ENCODE results near the gene TSHZ2.

DNA sequence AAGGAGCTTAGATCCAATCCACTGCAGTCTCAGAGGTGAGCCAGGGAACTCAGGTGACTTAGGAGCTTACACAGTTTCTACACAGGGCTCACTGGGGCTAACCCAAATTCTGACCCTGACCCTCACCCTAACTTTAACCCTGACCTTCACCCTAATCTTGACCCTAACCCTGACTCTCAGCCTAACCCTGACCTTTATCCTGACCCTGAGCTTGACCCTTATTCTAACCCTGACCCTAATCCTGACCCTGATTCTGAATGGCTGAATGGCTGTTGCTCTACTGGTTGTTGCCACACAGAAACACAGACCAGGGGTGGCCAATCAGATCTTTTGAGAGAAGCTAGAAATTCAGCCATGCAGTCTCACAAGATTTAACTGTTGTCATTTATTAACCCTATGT is 180.1 kb downstream of the TSHZ2 start:
- TF ChIP-seq, protein P1, sequence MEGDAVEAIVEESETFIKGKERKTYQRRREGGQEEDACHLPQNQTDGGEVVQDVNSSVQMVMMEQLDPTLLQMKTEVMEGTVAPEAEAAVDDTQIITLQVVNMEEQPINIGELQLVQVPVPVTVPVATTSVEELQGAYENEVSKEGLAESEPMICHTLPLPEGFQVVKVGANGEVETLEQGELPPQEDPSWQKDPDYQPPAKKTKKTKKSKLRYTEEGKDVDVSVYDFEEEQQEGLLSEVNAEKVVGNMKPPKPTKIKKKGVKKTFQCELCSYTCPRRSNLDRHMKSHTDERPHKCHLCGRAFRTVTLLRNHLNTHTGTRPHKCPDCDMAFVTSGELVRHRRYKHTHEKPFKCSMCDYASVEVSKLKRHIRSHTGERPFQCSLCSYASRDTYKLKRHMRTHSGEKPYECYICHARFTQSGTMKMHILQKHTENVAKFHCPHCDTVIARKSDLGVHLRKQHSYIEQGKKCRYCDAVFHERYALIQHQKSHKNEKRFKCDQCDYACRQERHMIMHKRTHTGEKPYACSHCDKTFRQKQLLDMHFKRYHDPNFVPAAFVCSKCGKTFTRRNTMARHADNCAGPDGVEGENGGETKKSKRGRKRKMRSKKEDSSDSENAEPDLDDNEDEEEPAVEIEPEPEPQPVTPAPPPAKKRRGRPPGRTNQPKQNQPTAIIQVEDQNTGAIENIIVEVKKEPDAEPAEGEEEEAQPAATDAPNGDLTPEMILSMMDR (IDR thresholded peaks at IDR 0.05), result no peak
- TF ChIP-seq, protein P2, sequence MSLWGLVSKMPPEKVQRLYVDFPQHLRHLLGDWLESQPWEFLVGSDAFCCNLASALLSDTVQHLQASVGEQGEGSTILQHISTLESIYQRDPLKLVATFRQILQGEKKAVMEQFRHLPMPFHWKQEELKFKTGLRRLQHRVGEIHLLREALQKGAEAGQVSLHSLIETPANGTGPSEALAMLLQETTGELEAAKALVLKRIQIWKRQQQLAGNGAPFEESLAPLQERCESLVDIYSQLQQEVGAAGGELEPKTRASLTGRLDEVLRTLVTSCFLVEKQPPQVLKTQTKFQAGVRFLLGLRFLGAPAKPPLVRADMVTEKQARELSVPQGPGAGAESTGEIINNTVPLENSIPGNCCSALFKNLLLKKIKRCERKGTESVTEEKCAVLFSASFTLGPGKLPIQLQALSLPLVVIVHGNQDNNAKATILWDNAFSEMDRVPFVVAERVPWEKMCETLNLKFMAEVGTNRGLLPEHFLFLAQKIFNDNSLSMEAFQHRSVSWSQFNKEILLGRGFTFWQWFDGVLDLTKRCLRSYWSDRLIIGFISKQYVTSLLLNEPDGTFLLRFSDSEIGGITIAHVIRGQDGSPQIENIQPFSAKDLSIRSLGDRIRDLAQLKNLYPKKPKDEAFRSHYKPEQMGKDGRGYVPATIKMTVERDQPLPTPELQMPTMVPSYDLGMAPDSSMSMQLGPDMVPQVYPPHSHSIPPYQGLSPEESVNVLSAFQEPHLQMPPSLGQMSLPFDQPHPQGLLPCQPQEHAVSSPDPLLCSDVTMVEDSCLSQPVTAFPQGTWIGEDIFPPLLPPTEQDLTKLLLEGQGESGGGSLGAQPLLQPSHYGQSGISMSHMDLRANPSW (CRISPR knock-in tag; conservative IDR thresholded peaks at IDR 0.05; ENCODE audit: low read depth), result no peak
- TF ChIP-seq PRRX2 (CRISPR knock-in tag; IDR thresholded peaks at IDR 0.05) (no peak), TEAD4 (CRISPR knock-in tag; IDR thresholded peaks at IDR 0.05) (no peak), MXD4 (CRISPR knock-in tag; IDR thresholded peaks at IDR 0.05; ENCODE audit: borderline replicate concordance) (no peak), ZNF317 (CRISPR knock-in tag; IDR thresholded peaks at IDR 0.05; ENCODE audit: borderline replicate concordance, low read depth) (no peak), ZNF263 (CRISPR knock-in tag; IDR thresholded peaks at IDR 0.05; ENCODE audit: low read depth) (no peak), FOXP1 (CRISPR knock-in tag; IDR thresholded peaks at IDR 0.05; ENCODE audit: borderline replicate concordance) (no peak), JUN (CRISPR knock-in tag; IDR thresholded peaks at IDR 0.05) (no peak), ZNF671 (CRISPR knock-in tag; IDR thresholded peaks at IDR 0.05) (no peak)
- TF ChIP-seq, protein P3, sequence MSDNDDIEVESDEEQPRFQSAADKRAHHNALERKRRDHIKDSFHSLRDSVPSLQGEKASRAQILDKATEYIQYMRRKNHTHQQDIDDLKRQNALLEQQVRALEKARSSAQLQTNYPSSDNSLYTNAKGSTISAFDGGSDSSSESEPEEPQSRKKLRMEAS (CRISPR knock-in tag; IDR thresholded peaks at IDR 0.05), result no peak
- TF ChIP-seq, protein P4, sequence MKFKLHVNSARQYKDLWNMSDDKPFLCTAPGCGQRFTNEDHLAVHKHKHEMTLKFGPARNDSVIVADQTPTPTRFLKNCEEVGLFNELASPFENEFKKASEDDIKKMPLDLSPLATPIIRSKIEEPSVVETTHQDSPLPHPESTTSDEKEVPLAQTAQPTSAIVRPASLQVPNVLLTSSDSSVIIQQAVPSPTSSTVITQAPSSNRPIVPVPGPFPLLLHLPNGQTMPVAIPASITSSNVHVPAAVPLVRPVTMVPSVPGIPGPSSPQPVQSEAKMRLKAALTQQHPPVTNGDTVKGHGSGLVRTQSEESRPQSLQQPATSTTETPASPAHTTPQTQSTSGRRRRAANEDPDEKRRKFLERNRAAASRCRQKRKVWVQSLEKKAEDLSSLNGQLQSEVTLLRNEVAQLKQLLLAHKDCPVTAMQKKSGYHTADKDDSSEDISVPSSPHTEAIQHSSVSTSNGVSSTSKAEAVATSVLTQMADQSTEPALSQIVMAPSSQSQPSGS (CRISPR knock-in tag; IDR thresholded peaks at IDR 0.05; ENCODE audit: borderline replicate concordance, low read depth), result no peak
- TF ChIP-seq, protein P5, sequence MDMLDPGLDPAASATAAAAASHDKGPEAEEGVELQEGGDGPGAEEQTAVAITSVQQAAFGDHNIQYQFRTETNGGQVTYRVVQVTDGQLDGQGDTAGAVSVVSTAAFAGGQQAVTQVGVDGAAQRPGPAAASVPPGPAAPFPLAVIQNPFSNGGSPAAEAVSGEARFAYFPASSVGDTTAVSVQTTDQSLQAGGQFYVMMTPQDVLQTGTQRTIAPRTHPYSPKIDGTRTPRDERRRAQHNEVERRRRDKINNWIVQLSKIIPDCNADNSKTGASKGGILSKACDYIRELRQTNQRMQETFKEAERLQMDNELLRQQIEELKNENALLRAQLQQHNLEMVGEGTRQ (CRISPR knock-in tag; IDR thresholded peaks at IDR 0.05), result no peak

Measured in WTC11 (cell line).